NCI-H1417 treated with DMSO at 0.1 percent for 48 hours (cell line): ENCODE data around the gene C10orf143.
"Not testable (repeated sequence)": the region's sequence is repeated elsewhere in the genome, so short reads cannot be mapped to it uniquely, and the experiment has no call there.

Experiments used
- DNase-seq: peaks from one replicate; lab custom pipeline; 2025; lab: John Stamatoyannopoulos, UW

C10orf143 gene

DNA sequence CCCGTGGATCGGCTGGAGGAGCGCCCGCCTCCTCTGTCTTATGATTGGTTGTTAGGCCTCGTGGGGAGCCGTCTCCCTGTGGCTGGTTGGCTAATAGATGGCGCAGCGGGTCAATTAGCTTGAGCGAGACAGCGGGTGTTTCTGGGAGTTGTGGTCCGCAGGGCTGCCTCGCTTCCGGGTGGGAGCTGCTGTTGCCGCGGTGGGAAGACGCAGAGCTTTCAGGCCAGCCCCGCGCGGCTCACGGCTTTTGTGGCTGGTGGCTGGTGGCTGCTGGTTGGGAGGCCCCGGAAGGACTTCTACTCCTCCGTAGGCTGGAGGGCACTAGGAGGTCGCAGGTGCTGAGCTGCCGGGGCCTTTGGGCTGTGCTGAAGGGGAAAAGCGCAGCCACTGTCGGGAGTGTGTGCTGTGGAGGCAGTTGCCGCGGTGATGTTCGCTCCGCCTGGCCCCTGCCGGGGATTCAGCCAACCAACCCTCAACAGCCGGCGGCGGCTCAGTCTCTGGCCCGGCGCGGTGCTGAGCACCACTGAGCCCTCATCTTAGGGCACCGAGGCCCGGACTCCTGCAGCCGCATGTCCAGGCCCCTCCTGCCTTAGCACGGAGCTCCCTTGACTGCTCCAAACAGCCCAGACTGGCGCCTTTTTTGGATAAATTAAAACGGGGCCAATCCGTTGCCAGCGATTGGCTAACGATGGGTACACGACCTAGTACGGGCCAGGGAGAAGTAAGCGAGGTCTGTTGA lies 652 bp upstream of the C10orf143 start:
- DNase-seq, result peak; percentile 75

DNA sequence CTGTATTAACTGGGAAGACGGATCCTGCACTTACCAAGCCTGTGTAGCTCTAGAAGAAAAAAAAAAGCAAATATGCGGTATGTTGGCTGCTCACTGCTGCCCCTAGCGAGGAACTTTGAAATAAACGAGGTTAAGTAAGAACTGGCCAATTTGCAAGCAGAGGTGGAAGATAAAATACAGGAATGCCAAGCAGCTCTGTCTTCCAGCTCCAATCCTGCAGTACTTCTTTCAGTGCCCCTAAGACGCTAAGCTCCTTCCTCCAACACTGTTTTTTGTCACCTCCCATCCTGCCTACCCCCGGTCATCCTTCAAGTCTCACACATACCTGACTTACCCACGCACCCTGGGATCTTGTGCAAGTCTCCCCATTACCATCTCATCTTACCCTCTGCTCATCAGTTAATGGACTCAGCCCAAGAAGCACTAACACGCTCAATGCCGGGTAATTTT lies 809 bp downstream of the C10orf143 start:
- DNase-seq, result peak; percentile 57

DNA sequence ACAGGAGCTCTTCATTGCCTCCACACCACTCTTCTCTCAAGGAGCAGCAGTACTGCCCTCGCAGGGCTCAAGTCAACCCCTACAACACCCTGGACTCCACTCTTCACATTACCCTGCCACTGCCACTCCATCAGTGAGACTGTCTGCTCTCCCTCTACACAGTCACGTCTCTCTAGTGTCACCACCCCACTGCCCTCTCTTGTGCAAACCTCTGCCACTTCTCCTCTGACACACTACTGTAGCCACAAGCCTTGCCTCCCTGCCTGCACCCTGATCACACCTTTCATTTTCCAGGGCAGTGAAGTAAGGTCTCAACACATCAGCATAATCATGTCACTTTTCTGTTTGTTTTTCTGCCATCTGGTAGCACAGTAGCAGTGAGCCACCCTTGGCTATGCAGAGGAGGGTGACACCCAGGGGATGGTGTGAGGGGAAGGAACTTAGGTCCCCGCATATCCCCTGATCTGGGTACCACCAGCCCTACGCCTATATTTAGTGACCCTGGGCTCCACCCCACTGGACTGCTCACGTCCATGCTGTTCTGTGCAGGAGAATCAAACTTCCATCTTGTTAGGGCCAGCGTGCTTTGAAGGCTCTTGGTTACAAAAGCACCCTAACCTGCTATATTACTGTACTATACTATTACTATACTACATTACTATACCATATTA lies 1.6 kb downstream of the C10orf143 start:
- no peak for DNase-seq

DNA sequence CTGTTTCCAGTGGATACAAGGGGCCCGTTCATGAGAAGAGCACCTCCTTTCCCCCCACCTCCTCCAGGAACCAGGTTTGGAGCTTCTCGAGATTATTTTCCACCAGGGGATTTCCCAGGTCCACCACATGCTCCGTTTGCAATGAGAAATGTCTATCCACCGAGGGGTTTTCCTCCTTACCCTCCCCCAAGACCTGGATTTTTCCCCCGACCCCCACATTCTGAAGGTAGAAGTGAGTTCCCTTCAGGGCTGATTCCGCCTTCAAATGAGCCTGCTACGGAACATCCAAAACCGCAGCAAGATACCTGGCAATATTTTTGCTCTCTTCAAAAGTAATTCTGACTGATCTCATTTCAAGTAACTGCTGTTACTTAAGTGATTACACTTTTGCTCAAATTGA lies 2.5 kb downstream of the C10orf143 start:
- not testable (repeated sequence) for DNase-seq

DNA sequence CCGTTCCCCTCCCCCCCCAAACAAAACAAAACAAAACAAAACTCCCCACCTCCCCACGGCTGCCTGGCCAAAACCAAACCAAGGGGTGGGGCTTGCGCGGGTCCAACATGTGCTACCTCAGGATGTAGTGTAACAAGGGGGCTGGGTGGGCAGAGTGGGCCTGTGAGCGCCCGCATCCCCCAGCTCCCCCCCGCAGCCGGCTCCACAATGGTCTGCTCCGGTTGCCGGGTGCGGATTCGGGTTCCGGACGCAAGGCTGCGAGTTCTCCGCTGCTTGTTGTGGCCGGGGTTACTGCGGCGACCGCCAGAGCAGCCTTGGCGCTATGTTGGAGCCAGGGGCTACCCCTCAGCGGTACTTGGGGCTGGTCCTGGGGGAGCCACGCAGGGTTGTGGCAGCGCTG lies 4.9 kb downstream of the C10orf143 start:
- no peak for DNase-seq

DNA sequence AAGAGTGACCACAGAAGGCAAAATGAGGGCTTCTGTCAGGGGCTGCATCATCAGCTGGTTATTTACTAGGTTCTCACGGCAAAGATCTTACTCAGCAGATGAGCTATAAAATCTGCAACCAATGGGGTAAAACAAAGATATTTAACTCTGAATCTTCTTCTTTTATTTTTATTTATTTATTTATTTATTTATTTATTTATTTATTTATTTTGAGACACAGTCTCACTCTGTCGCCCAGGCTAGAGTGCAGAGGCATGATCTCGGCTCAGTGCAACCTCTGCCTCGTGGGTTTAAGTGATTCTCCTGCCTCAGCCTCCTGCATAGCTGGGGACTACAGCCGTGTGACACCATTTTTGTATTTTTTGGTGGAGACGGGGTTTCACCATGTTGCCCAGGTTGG lies 11.3 kb downstream of the C10orf143 start:
- no peak for DNase-seq

DNA sequence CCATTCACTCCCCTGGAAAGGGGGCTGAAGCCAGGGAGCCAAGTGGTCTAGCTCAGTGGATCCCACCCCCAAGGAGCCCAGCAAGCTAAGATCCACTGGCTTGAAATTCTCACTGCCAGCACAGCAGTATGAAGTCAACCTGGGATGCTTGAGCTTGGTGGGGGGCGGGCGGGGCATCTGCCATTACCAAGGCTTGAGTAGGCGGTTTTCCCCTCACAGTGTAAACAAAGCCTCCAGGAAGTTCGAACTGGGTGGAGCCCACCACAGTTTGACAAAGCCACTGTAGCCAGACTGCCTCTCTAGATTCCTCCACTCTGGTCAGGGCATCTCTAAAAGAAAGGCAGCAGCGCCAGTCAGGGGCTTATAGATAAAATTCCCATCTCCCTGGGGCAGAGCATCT lies 20.1 kb downstream of the C10orf143 start:
- DNase-seq, result not testable (repeated sequence)

DNA sequence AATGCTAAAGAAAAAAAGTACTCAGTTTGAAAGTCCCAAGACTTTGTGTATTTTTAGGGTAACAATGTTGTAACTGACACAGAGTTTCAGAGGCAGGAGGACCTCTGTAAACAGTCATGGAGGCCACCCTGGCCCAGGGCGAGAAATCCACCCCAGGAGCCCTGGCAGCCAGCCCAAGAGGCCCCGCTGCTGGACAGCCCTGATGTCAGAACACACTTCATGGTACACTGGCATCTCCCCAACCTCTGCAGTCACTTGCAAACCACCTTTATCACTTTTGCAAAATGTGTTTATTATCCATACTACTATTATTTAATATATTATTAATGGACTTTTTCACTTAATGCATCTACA lies 30.2 kb downstream of the C10orf143 start:
- no peak for DNase-seq

DNA sequence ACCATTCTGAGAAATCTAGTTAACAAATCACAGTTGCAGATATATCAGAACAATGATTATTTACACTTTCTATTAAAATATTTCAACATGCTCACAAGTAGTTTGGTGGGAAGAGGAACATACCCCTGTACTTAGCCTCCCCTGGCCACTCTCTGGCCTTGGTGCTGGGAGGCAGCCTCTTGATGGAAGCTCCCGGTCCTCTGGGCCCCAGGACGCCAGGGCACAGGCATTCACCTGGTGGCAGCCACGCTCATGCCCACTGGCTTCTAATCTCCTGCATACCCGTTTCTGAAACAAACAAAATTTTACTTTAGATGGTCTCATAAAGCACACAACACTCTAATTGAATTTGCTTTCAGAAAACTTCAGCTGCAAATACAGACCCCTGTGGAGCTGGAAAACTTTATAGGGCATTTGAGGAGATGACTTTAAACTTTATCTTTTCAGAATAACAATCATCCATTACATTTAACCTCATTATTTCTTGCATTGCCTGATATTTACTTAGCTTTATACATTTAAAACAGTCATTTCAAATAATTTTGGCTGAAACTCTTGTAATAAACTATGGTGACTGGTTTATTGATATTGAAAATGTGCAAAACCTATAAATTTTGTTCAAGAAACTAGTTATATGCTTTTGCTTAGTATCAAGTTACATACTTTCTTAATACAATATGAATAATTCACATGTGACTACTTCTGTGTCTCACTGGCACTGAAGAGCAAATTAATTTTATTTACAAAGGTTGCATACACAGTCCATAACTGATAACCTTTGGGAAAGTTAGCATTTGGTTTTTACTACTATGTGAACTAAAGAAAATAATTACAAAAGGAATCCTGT lies 30.8 kb downstream of the C10orf143 start:
- no peak for DNase-seq

DNA sequence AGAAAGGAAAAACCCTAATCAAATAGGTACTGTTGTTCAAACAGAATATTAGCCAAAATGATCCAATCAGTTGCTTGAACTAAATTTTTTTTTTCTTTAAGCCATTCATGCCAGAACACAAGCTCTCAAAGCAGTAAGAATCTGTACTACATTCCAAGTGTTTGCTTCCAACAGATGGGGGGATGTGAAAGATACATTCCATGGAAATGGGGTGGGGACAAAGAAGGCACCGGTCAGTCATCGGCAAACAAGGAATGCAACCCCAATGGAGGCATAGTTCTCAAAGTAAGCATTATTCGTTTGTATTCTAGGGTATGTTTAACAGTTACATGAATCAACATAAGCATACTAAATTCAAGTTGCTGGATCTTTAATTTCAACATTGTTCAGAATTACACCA lies 32.5 kb downstream of the C10orf143 start:
- no peak for DNase-seq

DNA sequence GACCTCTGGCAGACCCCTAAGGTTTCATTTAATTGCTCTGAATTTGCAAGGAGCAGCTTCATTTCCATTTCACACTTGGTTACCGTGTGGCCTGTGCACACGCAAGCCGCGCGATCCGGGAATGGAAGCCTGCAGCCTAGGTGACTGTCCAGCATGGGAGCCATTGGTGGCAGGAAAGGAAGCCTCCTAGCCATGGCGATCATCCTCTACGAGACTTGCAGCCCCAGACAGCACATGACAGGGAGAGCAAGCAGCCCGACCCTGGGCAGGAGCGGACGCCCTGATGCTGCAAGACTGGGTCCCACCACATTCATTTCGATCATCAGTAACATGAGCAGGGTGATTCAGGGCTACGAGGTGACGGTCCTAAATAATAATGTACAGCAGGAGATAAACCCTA lies 33.9 kb downstream of the C10orf143 start:
- DNase-seq, result no peak

DNA sequence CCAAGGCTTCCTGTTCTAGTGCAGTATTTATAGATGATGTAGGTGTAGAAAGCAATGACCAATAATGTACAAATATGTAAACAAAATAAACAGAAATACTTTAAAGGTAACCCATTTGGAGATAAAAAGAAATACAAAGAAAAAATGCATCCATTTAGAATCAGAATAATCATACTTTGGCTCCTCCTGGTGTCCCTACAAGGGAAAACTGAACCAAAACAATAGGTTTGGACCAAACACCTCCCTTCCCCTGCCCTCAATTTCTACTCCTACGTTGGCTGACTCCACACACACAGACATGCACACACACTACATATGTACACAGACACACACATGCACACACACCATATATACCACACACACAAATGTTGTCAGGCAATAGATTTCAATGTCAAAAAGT lies 36.0 kb downstream of the C10orf143 start:
- DNase-seq, result no peak

DNA sequence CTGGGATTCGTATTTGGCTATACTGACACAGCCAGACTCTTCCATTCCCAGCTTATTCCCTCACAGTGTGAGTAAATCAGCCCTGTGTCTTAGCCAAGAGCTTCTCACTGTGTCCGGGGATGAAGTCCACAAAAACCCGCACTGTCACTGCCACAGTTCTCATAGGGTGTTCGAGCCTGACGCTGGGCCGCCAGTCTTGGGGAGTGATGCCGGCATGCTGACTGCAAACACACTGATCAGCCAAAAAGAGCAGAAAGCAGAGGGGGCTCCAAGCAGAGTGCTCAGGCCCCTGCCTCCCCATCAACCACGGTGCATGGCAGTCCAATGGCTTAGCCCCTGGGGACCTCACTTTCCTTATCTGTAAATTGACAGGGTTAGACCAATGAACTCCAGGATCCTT lies 36.7 kb downstream of the C10orf143 start:
- no peak for DNase-seq

DNA sequence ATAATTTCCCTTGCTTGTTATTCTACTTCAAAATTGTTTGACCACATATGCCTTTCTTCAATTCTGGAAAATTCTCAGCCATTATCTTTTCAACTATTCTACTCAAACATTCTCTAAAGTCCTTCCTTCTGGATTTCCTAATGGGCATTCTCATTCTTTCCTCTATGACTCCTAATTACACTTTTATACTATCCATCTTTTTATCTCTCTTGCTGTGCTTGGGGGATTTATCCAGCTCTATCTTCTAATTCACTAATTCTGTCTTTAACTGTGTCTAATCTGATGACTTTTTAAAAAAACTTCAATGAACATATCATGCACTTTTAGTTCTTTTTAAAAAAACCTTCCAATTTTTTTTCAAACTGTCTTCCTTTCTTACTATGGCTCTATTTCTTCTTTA lies 38.4 kb downstream of the C10orf143 start:
- no peak for DNase-seq

DNA sequence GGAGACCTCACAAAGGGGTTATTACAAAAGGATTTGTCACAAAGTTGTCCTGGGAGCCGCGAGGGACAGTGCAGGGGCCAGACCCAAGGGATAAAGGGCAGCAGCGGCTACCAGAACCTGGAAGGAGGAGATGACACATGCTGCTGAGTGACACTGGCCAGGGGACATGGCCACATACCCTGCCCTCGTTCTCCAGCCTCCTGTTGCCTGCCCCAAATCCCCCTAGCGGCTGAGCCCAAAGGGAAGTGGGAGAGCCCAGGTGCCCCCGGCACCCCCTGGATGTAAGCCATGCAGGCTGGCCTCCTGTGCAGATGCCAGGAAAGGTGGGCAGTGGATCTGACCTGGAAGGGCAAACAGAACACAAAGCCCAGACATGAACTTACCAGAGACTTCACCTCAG lies 42.7 kb downstream of the C10orf143 start:
- DNase-seq, result no peak

DNA sequence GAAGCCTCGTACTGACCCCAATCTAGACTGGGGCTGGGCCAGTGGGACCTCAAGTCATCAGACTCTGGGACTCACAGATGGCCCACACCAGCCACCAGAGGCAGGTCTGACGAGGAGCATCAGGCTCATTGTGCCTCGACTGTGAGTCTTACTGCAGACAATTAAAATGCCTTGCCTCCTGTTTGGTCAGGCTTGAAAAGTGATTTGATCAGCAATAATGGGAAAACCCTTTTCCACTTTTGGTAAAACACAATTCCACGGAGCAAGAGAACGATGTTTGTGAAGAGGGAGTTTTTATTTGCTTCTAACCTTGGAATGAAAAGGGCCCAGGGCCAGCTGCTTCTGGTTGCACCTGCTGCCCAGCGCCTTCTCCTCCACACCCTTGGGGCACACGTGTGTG lies 43.9 kb downstream of the C10orf143 start:
- DNase-seq, result no peak

DNA sequence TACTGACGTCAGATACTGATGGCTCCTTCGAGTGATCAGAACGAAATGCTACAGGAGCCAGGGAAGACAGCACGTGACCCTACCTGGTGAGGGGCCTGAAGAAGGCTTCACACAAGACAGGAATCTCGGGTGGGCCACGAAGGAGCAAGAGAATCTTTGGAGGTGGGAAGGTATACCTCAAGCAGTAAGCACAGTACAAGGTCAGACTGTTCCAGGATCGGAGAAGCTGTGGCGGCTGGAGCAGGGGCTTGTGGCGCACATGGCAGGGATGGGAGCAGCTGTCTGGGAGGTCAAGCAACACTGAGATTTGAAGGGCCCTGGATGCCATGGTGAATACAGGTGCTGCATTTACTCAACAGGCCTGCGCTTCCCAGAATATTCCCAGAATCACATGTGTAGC lies 45.4 kb downstream of the C10orf143 start:
- DNase-seq, result no peak

DNA sequence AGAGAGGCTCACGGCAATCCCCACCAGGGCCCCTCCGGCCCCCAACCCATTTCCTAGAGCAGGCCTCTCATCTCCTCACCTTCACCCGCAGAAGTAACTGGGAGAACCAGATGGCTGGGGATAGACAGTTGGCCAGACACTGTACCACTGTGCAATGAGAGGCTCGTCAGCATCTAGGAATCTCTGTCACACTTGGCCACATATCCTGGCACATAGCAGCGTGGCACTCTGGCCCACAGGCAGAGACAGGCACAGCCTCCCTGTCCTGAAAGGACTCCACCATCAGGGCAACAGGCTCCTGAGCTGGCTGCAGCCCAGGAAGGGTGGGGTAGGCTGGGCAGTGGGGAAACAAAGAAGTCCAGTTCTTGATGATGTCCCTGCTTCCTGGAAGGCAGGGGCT lies 45.8 kb downstream of the C10orf143 start:
- no peak for DNase-seq

DNA sequence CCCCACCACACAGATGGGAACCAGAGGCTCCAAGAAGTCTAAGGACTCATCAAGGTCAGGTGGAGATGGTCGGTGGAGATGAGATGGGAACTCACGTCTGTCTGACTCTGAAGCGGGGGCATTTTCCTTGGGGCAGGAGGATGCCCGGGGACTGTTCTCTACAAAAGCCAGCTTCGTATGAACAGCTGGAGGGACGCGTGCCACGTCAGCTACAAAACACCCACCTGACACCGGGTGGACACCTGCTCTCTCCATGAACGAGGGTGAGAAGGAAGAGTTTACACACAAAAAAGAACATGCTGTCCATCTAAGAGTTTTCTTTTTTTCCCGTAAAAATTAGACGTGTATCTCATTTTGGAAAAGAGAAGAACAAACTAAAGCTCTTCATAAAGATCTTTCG lies 47.7 kb downstream of the C10orf143 start:
- DNase-seq, result no peak

DNA sequence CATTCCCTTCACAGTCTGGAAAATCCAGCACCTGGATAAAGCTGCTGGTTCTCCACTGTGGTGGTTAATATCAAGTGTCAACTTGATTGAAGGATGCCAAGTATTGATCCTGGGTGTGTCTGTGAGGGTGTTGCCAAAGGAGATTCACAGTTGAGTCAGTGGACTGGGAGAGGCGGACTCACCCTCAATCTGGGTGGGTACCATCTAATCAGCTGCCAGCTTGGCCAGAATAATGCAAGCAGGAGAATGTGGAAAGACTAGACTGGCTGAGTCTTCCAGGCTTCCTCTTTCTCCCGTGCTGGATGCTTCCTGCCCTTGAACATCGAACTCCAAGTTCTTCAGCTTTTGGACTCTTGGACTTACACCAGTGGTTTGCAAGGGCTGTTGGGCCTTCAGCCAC lies 48.4 kb downstream of the C10orf143 start:
- no peak for DNase-seq

DNA sequence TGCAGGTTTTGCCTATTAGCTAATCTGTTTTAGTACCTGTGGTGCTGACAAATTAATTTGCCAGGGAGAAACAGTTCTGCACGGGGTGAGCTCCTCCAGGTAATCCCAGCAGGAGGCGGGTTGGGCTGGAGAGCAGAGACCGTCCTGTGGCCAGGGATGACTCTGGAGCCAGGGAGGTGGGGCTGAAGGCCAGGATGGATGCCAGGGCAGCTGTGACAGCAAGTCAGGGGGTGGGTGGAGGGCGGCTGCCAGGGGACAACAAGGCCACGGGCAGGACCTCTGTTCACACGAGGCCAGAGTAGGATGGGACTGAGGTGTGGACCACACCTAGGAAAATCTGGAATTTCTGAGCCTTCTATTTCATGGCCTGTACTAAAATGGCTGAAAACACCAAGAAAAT lies 48.9 kb downstream of the C10orf143 start:
- DNase-seq, result no peak

DNA sequence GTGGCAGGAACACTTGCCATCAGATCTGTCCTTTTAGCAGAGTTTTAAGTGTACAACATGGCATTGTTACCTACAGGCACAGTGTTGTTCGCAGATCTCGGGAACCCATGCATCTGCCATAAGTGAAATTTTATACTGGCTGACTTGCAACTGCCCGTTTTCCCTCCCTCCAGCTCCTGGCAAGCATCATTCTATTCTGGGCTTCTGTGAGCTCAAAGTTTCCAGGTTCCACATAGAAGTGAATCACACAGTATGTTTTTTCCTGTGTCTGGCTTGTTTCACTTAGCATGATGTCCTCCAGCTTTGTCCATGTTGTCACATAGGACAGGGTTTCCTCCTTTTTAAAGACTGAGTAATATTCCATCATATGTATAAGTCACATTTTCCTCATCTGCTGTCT lies 56.6 kb downstream of the C10orf143 start:
- no peak for DNase-seq

DNA sequence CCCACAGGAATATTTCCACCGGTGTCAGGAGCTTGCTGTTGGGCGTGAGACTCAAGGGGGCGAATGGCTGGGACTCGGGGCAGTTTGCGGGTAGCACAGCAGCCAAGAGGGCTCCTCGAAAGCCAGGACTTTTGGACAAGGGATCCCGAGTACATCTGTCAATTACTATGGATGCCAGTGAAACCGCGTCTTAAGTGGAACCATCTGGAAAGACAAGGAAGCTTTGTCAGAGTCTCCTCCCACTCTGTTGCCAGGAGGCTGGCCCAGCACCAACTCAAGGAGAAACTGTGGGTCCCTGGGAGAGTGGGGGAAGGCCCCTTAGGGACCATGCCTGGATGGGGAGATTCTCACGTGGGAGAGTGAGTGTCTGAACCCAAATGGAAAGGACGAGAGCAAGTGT lies 57.1 kb downstream of the C10orf143 start:
- DNase-seq, result no peak
